Measurements from ENCODE around the gene DDB1. TPM values are rescaled to one million over a fixed set of nuclear protein-coding genes. Genes with fewer than 3 reads are reported as not detected.

The DDB1 gene
- total and polyA plus RNA-seq, 2 of the 4 experiments (the other 2 are of a cell fraction) = 221 to 412 TPM

DNA sequence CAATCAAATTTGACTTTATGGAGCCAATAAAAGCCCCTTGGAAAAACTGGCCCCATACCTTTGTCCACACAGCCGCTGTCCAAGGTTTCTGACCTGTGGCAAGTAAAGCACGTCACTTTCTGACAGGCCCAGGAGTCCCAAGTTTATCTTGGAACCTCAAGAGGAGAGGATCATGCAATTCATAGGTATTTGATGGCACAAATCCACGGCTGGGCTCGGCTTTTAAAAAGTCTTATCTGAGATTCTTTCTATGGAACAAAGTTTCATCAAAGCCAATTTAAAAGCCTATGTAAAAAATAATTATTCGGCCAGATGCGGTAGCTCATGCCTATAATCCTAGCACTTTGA, 42.8 kb upstream of the DDB1 start:
- ChIA-PET CTCF (no interaction called here), POLR2A (ENCODE audit: unreplicated experiment) (no interaction called here)
- Histone ChIP-seq H2AFZ (replicated peaks; ENCODE audit: low read length, poor library complexity) (no peak overlapping the region), H4K20me1 (ENCODE audit: insufficient read depth, low read length) (no peaks in the 10 kb centered on the region; the same call in 1 of the 2 replicates), H3K9ac (ENCODE audit: low read depth, low read length) (no peak overlapping the region), H3K4me3 (ENCODE audit: insufficient read depth, low read depth, low read length) (no peak overlapping the region), H4K5ac (ENCODE audit: low read depth, low read length) (no peak overlapping the region), H3K27ac (ENCODE audit: insufficient read depth, low read length) (no peak overlapping the region), H2BK5ac (ENCODE audit: low read depth, low read length, poor library complexity, severe bottlenecking) (no peak overlapping the region), H2BK20ac (ENCODE audit: low read depth, low read length) (no peak overlapping the region), H3K18ac (ENCODE audit: low read depth, low read length) (no peak overlapping the region), H3K9me3 (ENCODE audit: control insufficient read depth, insufficient read depth, low read length) (0 out of 2 replicates have a peak, but pooled peaks cover 2% of the 10 kb centered on the region), H3K27me3 (ENCODE audit: control insufficient read depth, insufficient read depth, low read length) (no peaks in the 10 kb centered on the region), H3K23ac (ENCODE audit: low read depth, low read length) (no peak overlapping the region), H3K4me2 (ENCODE audit: low read depth, low read length) (no peak overlapping the region), H4K91ac (ENCODE audit: insufficient read depth, low read depth, low read length) (no peak overlapping the region), H3K14ac (replicated peaks; ENCODE audit: low read depth, low read length) (no peak overlapping the region), H3K36me3 (ENCODE audit: control insufficient read depth, insufficient read depth, low read length) (peaks cover under 1% of the 10 kb centered on the region), H2AK5ac (ENCODE audit: low read depth, low read length) (no peak overlapping the region), H3K4ac (ENCODE audit: low read depth, low read length) (no peak overlapping the region), H3K9me1 (ENCODE audit: insufficient read depth, low read length) (peaks cover 3% of the 10 kb centered on the region; the same call in 1 of the 2 replicates), H2AK9ac (replicated peaks; ENCODE audit: low read depth, low read length, poor library complexity) (no peak overlapping the region), H3K79me1 (ENCODE audit: low read depth in 1 of 2, low read length in 2 of 2) (peaks cover 4 to 6% of the 10 kb centered on the region in 2 experiments; a peak in 3 of 4 replicates), H3K56ac (ENCODE audit: extremely low read depth, insufficient read depth, low read length) (no peak overlapping the region), H4K8ac (ENCODE audit: low read depth in 2 of 2, low read length in 2 of 2) (no peak overlapping the region), H2BK120ac (ENCODE audit: low read depth, low read length) (no peak overlapping the region), H3K4me1 (ENCODE audit: control insufficient read depth, insufficient read depth, low read length) (peaks cover 11% of the 10 kb centered on the region), H2BK15ac (ENCODE audit: low read depth, low read length) (no peak overlapping the region)
- no peak for TF ChIP-seq CHD1 (IDR thresholded peaks at IDR 0.05; ENCODE audit: low read depth, low read length)
- DNase-seq (no peak), ATAC-seq (ENCODE audit: low read depth) (no peak)
- intact Hi-C loops (cut with micrococcal nuclease) (no loop called here), in situ Hi-C loops (cut with MboI; ENCODE audit: low sequenced_read_pairs) (no loop called here), dilution Hi-C loops (cut with HindIII; ENCODE audit: low sequenced_read_pairs, unreplicated experiment) (no loop called here)
- WGBS, 2 experiments (ENCODE audit: extremely low coverage in 2 of 2, insufficient read length in 1 of 2) = 100% methylated on average over 1 of the region's 6 CpGs; no CpG with 5 or more reads in 1 of the 2 experiments
- BruUV-seq (replicated peaks) = no TSS peak
